Gastrocnemius medialis (tissue), 4 donors: ENCODE data around the gene XKR8. TPM values are rescaled to one million over a fixed set of nuclear protein-coding genes. Genes with fewer than 3 reads are reported as not detected.
A peak's percentile ranks its signal among the peaks of the same experiment; 100 is the strongest.

Experiments
- ATAC-seq, 2 donors: fragments of 150-250 bp; one replicate each; pipeline ENCODE4 v1.9.1; 2016
- DNase-seq, 2 donors: peaks; one replicate each; pipeline ENCODE4 v3.0.0-alpha.2; 2019
- H3K27ac ChIP-seq, 4 donors: fragments of 200-600 bp; sonication (generic); 1 replicate in 1 of 4; 2 replicates in 3 of 4; pipeline ENCODE4 v1.5.1; 2016 to 2018; ENCODE audit warnings: mild to moderate bottlenecking in 2 of 4, moderate library complexity in 1 of 4
- H3K27me3 ChIP-seq, 3 donors: fragments of 200-600 bp; sonication (generic) in 2 of 3; 1 replicate in 1 of 3; 2 replicates in 2 of 3; pipeline versions ENCODE4 v1.5.1 to v1.6.0; 2016 to 2019; ENCODE audit warnings: mild to moderate bottlenecking in 1 of 3, moderate library complexity in 1 of 3
- H3K36me3 ChIP-seq, 2 donors: fragments of 200-600 bp; sonication (generic) in 1 of 2; one replicate each; pipeline ENCODE4 v1.5.1; 2017 to 2018
- H3K4me1 ChIP-seq, 2 donors: fragments of 200-600 bp; sonication (generic) in 1 of 2; one replicate each; pipeline ENCODE4 v1.5.1; 2016 to 2017; ENCODE audit warnings: mild to moderate bottlenecking in 2 of 2
- H3K4me3 ChIP-seq, 4 donors: fragments of 200-600 bp; sonication (generic) in 3 of 4; 1 replicate in 1 of 4; 2 replicates in 3 of 4; pipeline ENCODE4 v1.5.1; 2016 to 2019; ENCODE audit warnings: mild to moderate bottlenecking in 2 of 4
- H3K9me3 ChIP-seq, 3 donors: fragments of 200-600 bp; sonication (generic) in 2 of 3; 1 replicate in 1 of 3; 2 replicates in 2 of 3; pipeline ENCODE4 v1.5.1; 2016 to 2019
- POLR2A ChIP-seq, 2 donors: fragments of 450-650 bp; IDR thresholded peaks; one replicate each; pipeline ENCODE4 v1.6.1; 2017; ENCODE audit warnings: antibody characterized with exemption in 2 of 2, mild to moderate bottlenecking in 2 of 2, moderate library complexity in 2 of 2
- in situ Hi-C, 4 donors: fragments of 200-750 bp; cut with MboI; loops; one replicate each; pipeline versions ENCODE4 v1.15.0 to v1.8.0; 2017; ENCODE audit warnings: low sequenced_read_pairs in 4 of 4
- intact Hi-C: fragments of 100-400 bp; cut with DNase I; formaldehyde crosslinking; loops from one replicate; pipeline ENCODE4 v1.15.1; 2023; ENCODE audit warnings: low total_unique reads
- total RNA-seq, 4 donors: library from RNA; depleted of rRNA; stranded (reverse); fragments of >200 nt; gene quantifications; one replicate each; pipeline versions ENCODE4 v1.1.0 to v1.2.3, GENCODE V29; 2016
- TF ChIP-seq, protein P1 (sequence below), 5 experiments: fragments of 450-650 bp in 3 of 5; fragments of 200-600 bp in 2 of 5; sonication (generic) in 2 of 5; IDR thresholded peaks in 4 of 5; conservative IDR thresholded peaks in 1 of 5; 1 replicate in 4 of 5; 2 replicates in 1 of 5; pipeline ENCODE4 v1.5.1; 2016 to 2019; ENCODE audit warnings: antibody characterized with exemption in 5 of 5, mild to moderate bottlenecking in 3 of 5, moderate library complexity in 3 of 5

XKR8 gene
- total RNA-seq, 4 donors from 2014 or later, result 3.8 to 7.4 (median 5.4) TPM

DNA sequence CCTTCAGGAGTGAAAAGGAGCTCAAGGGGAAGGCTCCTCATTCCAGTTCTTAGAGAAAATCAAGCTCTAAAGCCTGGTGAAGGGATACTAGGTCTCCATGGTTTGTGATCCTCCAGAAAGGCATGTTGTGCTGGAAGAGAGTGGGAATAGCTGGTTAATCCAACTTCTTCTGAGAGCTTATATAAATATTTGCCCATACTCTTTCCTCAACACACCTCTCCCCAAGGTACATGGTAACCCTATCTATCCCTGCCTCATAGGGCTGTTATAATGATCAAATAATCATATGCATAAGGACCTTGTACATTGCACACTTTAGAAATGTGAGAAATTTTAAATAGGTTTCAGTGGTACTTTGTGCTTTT is 14.6 kb downstream of the XKR8 start:
- TF ChIP-seq POLR2A (IDR thresholded peaks at IDR 0.05), result no peak
- Histone ChIP-seq H3K27ac (no peak overlapping the region), H3K36me3 (peaks cover 0 to 48% of the 10 kb centered on the region in 2 donors), H3K4me3 (no peak overlapping the region), H3K9me3 (no peaks in the 10 kb centered on the region), H3K4me1 (peaks cover 0 to 27% of the 10 kb centered on the region in 2 donors), H3K27me3 (no peaks in the 10 kb centered on the region)
- ATAC-seq, result no peak
- no peak for DNase-seq
- in situ Hi-C loops, result loop anchor here in 1 of 4 donors (5.0 kb wide), 1 partner anchor 112 kb away; no protein-coding TSS in a partner anchor
- intact Hi-C loops, result no loop called here

DNA sequence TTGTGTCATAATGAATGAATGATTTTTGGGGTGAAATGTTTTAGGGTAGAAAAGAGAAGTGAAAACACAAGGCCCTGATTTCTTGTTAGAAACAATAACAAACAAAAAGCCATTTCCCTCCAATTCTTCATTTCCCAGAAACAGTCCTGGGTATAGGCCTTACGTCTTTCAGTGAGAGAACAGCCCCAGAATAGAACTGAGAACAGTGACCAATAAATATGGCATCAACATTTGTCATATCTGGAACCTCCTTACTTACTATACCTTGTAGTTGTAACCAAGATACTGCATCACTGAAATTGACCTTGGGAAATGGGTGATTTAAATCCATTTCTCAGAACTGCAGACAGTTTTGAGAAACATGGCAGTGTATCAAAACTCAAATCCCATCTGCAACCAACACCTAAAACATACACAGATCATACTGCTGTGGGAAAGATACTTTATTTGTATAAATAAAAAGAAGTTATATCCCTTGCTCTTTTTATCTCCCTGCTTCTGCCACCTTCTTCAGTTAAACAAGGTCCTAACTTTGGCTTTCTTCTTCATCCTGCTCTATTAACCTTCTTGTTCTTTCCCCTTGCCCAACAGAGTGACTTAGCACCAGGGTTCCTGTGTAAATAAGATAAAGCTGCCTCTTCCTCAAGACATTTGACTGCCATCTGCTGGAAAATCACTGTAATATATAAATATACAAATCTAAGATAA is 19.5 kb downstream of the XKR8 start:
- TF ChIP-seq POLR2A (IDR thresholded peaks at IDR 0.05), result no peak
- TF ChIP-seq, protein P1, sequence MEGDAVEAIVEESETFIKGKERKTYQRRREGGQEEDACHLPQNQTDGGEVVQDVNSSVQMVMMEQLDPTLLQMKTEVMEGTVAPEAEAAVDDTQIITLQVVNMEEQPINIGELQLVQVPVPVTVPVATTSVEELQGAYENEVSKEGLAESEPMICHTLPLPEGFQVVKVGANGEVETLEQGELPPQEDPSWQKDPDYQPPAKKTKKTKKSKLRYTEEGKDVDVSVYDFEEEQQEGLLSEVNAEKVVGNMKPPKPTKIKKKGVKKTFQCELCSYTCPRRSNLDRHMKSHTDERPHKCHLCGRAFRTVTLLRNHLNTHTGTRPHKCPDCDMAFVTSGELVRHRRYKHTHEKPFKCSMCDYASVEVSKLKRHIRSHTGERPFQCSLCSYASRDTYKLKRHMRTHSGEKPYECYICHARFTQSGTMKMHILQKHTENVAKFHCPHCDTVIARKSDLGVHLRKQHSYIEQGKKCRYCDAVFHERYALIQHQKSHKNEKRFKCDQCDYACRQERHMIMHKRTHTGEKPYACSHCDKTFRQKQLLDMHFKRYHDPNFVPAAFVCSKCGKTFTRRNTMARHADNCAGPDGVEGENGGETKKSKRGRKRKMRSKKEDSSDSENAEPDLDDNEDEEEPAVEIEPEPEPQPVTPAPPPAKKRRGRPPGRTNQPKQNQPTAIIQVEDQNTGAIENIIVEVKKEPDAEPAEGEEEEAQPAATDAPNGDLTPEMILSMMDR (IDR thresholded peaks at IDR 0.05 in 4 of 5, conservative IDR thresholded peaks at IDR 0.05 in 1 of 5), result peak; percentile 48 to 63 (median 61)
- in situ Hi-C loops, result loop anchor here in 1 of 4 donors (25.0 kb wide), 1 partner anchor 117 kb away; the partner anchor contains the start of gene THEMIS2
- peak overlapping the region in 3 of 4 donors; percentile 38 to 66 (median 46) for H3K27ac ChIP-seq

DNA sequence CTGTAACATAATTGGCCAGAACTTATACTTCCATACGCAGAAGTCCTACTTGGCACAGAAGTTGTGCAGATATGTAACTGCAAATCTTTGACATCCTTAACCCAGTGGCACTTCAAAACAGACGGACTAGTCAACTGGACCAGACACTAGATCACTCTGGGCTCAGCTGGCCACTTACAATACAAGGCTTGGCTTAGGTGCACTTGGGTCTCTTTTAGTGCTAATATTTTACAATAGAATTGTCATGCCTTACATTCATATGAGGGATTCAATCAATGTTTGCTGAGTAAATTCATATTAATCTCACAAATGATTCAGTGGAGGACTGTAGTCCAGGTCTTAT is 20.1 kb downstream of the XKR8 start:
- peaks cover 3 to 10% of the 10 kb centered on the region in 2 donors for H3K4me1 ChIP-seq
- DNase-seq, result no peak
- H3K4me3 ChIP-seq, result no peak overlapping the region
- ATAC-seq, result no peak
- intact Hi-C loops (loop anchor here (1.0 to 2.0 kb wide), 2 partner anchors 19 to 122 kb away; no protein-coding TSS in a partner anchor), in situ Hi-C loops (loop anchor here in 2 of 4 donors (5.0 to 25.0 kb wide), 2 partner anchors 118 to 123 kb away; partner anchors contain the start of gene THEMIS2 (in 1 of the 2))
- no peaks in the 10 kb centered on the region for H3K9me3 ChIP-seq
- H3K36me3 ChIP-seq, result peaks cover 0 to 26% of the 10 kb centered on the region in 2 donors
- peak overlapping the region in 3 of 4 donors; percentile 4 to 46 (median 38) for H3K27ac ChIP-seq
- no peaks in the 10 kb centered on the region for H3K27me3 ChIP-seq
- TF ChIP-seq, protein P1 (IDR thresholded peaks at IDR 0.05 in 4 of 5, conservative IDR thresholded peaks at IDR 0.05 in 1 of 5), result peak in 1 of 5 experiments; percentile 6
- TF ChIP-seq POLR2A (IDR thresholded peaks at IDR 0.05), result no peak

More for the DNA sequence above, 19.5 kb downstream of the XKR8 start:
- intact Hi-C loops, result loop anchor here (2.0 kb wide), 1 partner anchor 19 kb away; no protein-coding TSS in a partner anchor
- H3K27me3 ChIP-seq, result no peaks in the 10 kb centered on the region
- no peak overlapping the region for H3K4me3 ChIP-seq
- H3K9me3 ChIP-seq, result no peaks in the 10 kb centered on the region
- DNase-seq (no peak), ATAC-seq (peak; percentile 93 to 96)
- peaks cover 0 to 32% of the 10 kb centered on the region in 2 donors for H3K36me3 ChIP-seq
- H3K4me1 ChIP-seq, result peaks cover 3 to 10% of the 10 kb centered on the region in 2 donors

DNA sequence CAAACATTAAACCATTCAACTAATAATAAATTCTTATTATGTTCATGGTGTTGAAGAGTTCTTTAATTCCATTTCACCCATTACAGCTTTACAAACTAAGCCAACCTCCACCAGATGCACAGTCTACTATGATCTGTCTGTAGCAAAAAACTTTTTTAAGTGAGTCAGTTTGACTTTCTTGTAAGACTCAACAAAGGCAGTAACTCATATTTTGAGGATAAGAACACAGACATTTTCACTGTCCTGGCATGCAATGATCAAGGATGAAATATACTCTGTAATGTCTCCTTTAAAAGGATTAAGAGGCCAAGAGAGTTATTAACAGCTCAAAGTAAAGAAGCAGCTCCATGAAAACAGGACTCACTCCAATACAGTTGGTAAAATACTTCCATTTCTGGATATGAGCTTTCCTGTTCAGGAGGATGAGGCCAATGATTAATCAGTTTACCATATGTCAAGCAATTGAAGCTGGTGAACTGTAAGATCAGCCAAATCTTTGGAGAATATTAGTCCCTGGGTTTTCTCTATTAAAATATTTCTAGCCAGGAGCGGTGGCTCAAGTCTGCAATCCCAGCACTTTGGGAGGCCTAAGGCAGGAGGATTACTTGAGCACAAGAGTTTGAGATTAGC is 20.6 kb downstream of the XKR8 start:
- no peak for ATAC-seq

More for the DNA sequence above, 20.6 kb downstream of the XKR8 start:
- intact Hi-C loops (loop anchor here (1.0 kb wide), 1 partner anchor 122 kb away; no protein-coding TSS in a partner anchor), in situ Hi-C loops (loop anchor here in 2 of 4 donors (5.0 to 25.0 kb wide), 2 partner anchors 118 to 123 kb away; partner anchors contain the start of gene THEMIS2 (in 1 of the 2))
- no peaks in the 10 kb centered on the region for H3K9me3 ChIP-seq
- peaks cover 3 to 10% of the 10 kb centered on the region in 2 donors for H3K4me1 ChIP-seq
- H3K4me3 ChIP-seq, result no peak overlapping the region
- H3K36me3 ChIP-seq, result peaks cover 0 to 26% of the 10 kb centered on the region in 2 donors
- TF ChIP-seq, protein P1 (IDR thresholded peaks at IDR 0.05 in 4 of 5, conservative IDR thresholded peaks at IDR 0.05 in 1 of 5), result no peak
- TF ChIP-seq POLR2A (IDR thresholded peaks at IDR 0.05), result no peak
- H3K27me3 ChIP-seq, result no peaks in the 10 kb centered on the region
- no peak for DNase-seq
- peak overlapping the region in 1 of 4 donors; percentile 4 for H3K27ac ChIP-seq
